Lower leg skin (tissue), 3 donors: ENCODE results near the gene COL27A1.

Source experiments
- POLR2A ChIP-seq, 2 donors: fragments of 450-650 bp; IDR thresholded peaks; one replicate each; pipeline ENCODE4 v1.6.1; 2016 to 2017; ENCODE audit warnings: antibody characterized with exemption in 2 of 2, mild to moderate bottlenecking in 1 of 2, moderate library complexity in 1 of 2
- TF ChIP-seq, protein P1 (sequence below), 3 donors: fragments of 450-650 bp; IDR thresholded peaks; one replicate each; pipeline ENCODE4 v1.5.1; 2016; ENCODE audit warnings: antibody characterized with exemption in 3 of 3, mild to moderate bottlenecking in 3 of 3, moderate library complexity in 2 of 3

DNA sequence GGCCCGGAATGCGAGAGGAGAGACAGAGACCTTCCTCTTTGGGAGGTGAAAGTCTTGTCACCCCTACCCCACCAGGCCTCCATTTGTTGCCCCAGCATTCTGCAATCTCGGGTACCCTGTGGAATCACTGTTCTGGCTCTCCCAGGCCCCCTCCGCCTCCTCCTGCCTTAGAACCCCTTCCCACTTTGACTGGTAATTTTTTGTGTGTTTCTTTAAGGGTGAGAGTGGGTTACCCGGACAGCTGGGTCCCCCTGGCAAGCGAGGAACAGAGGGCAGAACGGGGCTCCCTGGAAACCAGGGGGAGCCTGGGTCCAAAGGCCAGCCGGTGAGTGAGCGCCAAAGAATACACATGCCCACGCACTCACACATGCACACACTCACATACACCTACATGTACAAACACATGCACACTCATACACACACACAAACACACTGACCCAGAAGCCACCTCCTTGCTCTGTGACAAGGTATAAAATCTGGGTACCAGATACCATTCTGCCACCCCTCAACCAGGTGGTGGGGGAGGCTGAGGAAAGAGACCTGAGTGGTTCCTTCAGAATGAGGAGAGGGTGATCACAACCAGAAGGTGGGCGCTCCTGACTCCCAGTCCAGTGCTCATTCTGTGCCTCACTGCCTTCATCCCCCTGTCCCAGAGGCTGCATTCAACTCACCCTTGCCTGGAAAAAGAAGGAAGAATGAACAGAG, 136.7 kb downstream of the COL27A1 start:
- TF ChIP-seq, protein P1, sequence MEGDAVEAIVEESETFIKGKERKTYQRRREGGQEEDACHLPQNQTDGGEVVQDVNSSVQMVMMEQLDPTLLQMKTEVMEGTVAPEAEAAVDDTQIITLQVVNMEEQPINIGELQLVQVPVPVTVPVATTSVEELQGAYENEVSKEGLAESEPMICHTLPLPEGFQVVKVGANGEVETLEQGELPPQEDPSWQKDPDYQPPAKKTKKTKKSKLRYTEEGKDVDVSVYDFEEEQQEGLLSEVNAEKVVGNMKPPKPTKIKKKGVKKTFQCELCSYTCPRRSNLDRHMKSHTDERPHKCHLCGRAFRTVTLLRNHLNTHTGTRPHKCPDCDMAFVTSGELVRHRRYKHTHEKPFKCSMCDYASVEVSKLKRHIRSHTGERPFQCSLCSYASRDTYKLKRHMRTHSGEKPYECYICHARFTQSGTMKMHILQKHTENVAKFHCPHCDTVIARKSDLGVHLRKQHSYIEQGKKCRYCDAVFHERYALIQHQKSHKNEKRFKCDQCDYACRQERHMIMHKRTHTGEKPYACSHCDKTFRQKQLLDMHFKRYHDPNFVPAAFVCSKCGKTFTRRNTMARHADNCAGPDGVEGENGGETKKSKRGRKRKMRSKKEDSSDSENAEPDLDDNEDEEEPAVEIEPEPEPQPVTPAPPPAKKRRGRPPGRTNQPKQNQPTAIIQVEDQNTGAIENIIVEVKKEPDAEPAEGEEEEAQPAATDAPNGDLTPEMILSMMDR (IDR thresholded peaks at IDR 0.05), result no peak
- TF ChIP-seq POLR2A (IDR thresholded peaks at IDR 0.05), result no peak
